Pulmonary artery endothelial cell (primary cell): ENCODE measurements around the gene ZBTB8OS. TPM values are rescaled to one million over a fixed set of nuclear protein-coding genes. Genes with fewer than 3 reads are reported as not detected.

Source experiments
- DNase-seq: peaks from one replicate; pipeline ENCODE4 v3.0.0-alpha.2; 2011; ENCODE audit warnings: low read depth, low spot score
- total RNA-seq: library from RNA; depleted of rRNA; stranded (reverse); fragments of >200 nt; gene quantifications from 2 replicates; pipeline ENCODE4 v1.2.3, GENCODE V29; 2014

The ZBTB8OS gene
- total RNA-seq, 1 donor from 2014 or later = 32.1 TPM

GRCh38 chr1:32611859-32612188, 38.5 kb downstream of the ZBTB8OS start:
- no peak for DNase-seq

- DNase-seq = no peak
Measured at GRCh38 chr1:32609180-32609579, 41.2 kb downstream of the ZBTB8OS start.

- no peak for DNase-seq
Measured at GRCh38 chr1:32606565-32607371, 43.6 kb downstream of the ZBTB8OS start.

- DNase-seq = no peak
Measured at GRCh38 chr1:32605711-32606424, 44.5 kb downstream of the ZBTB8OS start.

- no peak for DNase-seq
Measured at GRCh38 chr1:32600034-32600433, 50.3 kb downstream of the ZBTB8OS start.

GRCh38 chr1:32592943-32593342, 57.4 kb downstream of the ZBTB8OS start:
- DNase-seq = no peak

- no peak for DNase-seq
Measured at GRCh38 chr1:32580348-32581017, 69.9 kb downstream of the ZBTB8OS start.

Other genes starting within 250 kb of the ZBTB8OS start
- under 0.01 and 0.07 TPM in 2 replicates for gene ZBTB8B, start 185.5 kb downstream of the ZBTB8OS start, total RNA-seq
- 6.9 and 10.4 TPM in 2 replicates for gene ZBTB8A, start 111.1 kb downstream of the ZBTB8OS start, total RNA-seq
- gene RBBP4, start 658 bp upstream of the ZBTB8OS start, total RNA-seq = 176 and 228 TPM in 2 replicates
- gene SYNC, start 52.2 kb upstream of the ZBTB8OS start, total RNA-seq = 11.8 and 12.1 TPM in 2 replicates
- 113 and 144 TPM in 2 replicates for gene YARS1, start 166.8 kb upstream of the ZBTB8OS start, total RNA-seq
- gene S100PBP, start 167.1 kb upstream of the ZBTB8OS start, total RNA-seq = 18.3 and 34.0 TPM in 2 replicates
- 0.25 and 0.40 TPM in 2 replicates for gene FNDC5, start 220.4 kb upstream of the ZBTB8OS start, total RNA-seq
- not detected in 2 replicates for gene HPCA, start 235.9 kb upstream of the ZBTB8OS start, total RNA-seq